CD4-positive, CD25-positive, alpha-beta regulatory T cell (primary cell): ENCODE measurements around the gene CRKL. TPM values are rescaled to one million over a fixed set of nuclear protein-coding genes. Genes with fewer than 3 reads are reported as not detected.
"Not testable (repeated sequence)": the region's sequence is repeated elsewhere in the genome, so short reads cannot be mapped to it uniquely, and the experiment has no call there.

Experiments used
- ATAC-seq, 2 donors: fragments of 150-1000 bp; cut with Tn5 transposase; one replicate each; pipeline ENCODE4 v1.10.0; 2021; ENCODE audit warnings: low read depth in 2 of 2, moderate number of reproducible peaks in 2 of 2, moderate library complexity in 1 of 2
- DNase-seq, 3 donors: peaks; one replicate each; pipeline versions ENCODE4 v3.0.0 to v3.0.0-alpha.2; 2012 to 2022; ENCODE audit warnings: mixed read lengths in 1 of 3
- H3K27ac ChIP-seq: one replicate; pipeline ENCODE4 v1.7.0; 2013; ENCODE audit warnings: mild to moderate bottlenecking, low read length; ENCODE audit not compliant: insufficient read depth, poor library complexity, severe bottlenecking
- H3K27me3 ChIP-seq: one replicate; pipeline ENCODE4 v1.7.0; 2013; ENCODE audit warnings: low read length; ENCODE audit not compliant: control insufficient read depth, insufficient read depth
- H3K36me3 ChIP-seq: one replicate; pipeline ENCODE4 v1.7.0; 2013; ENCODE audit warnings: mild to moderate bottlenecking, low read length, moderate library complexity; ENCODE audit not compliant: control insufficient read depth, insufficient read depth
- H3K4me1 ChIP-seq: 2 replicates; pipeline ENCODE4 v1.7.0; 2013; ENCODE audit warnings: mild to moderate bottlenecking, low read length; ENCODE audit not compliant: insufficient read depth, control insufficient read depth, poor library complexity, severe bottlenecking
- H3K4me3 ChIP-seq: one replicate; pipeline ENCODE4 v1.7.0; 2013; ENCODE audit warnings: low read depth, mild to moderate bottlenecking, low read length, moderate library complexity
- H3K9me3 ChIP-seq, 2 experiments: 1 replicate in 1 of 2; 2 replicates in 1 of 2; pipeline ENCODE4 v1.7.0; 2013; ENCODE audit warnings: low read length in 2 of 2, mild to moderate bottlenecking in 1 of 2, moderate library complexity in 1 of 2; ENCODE audit not compliant: control insufficient read depth in 2 of 2
- H3K27ac Mint-ChIP-seq, 3 donors: one replicate each; pipeline ENCODE4 v1.8.0; 2020 to 2022; ENCODE audit warnings: mild to moderate bottlenecking in 3 of 3, mixed read lengths in 3 of 3, moderate library complexity in 2 of 3
- H3K27me3 Mint-ChIP-seq: one replicate; pipeline ENCODE4 v1.8.0; 2022; ENCODE audit warnings: mild to moderate bottlenecking, mixed read lengths
- H3K36me3 Mint-ChIP-seq: one replicate; pipeline ENCODE4 v1.8.0; 2020; ENCODE audit warnings: mixed read lengths
- H3K4me1 Mint-ChIP-seq, 4 donors: one replicate each; pipeline ENCODE4 v1.8.0; 2020 to 2022; ENCODE audit warnings: mixed read lengths in 4 of 4, mild to moderate bottlenecking in 1 of 4
- H3K4me3 Mint-ChIP-seq, 4 donors: one replicate each; pipeline ENCODE4 v1.8.0; 2020 to 2022; ENCODE audit warnings: mild to moderate bottlenecking in 4 of 4, mixed read lengths in 4 of 4, moderate library complexity in 3 of 4
- H3K9me3 Mint-ChIP-seq, 7 donors: one replicate each; pipeline ENCODE4 v1.8.0; 2020 to 2022; ENCODE audit warnings: mixed read lengths in 7 of 7, mild to moderate bottlenecking in 3 of 7, moderate library complexity in 2 of 7
- polyA plus RNA-seq, 4 donors: library from polyadenylated mRNA; unstranded; fragments of 300-500 nt; fragmentation: Illumina TruSeq; gene quantifications; one replicate each; pipeline ENCODE4 v1.2.3, GENCODE V29; 2021
- total RNA-seq: library from RNA; stranded (reverse); gene quantifications from one replicate; pipeline ENCODE4 v1.2.3, GENCODE V29; 2022

Gene CRKL
- total and polyA plus RNA-seq, 5 donors from 2014 or later: 41.7 to 61.4 (median 53.1) TPM

DNA sequence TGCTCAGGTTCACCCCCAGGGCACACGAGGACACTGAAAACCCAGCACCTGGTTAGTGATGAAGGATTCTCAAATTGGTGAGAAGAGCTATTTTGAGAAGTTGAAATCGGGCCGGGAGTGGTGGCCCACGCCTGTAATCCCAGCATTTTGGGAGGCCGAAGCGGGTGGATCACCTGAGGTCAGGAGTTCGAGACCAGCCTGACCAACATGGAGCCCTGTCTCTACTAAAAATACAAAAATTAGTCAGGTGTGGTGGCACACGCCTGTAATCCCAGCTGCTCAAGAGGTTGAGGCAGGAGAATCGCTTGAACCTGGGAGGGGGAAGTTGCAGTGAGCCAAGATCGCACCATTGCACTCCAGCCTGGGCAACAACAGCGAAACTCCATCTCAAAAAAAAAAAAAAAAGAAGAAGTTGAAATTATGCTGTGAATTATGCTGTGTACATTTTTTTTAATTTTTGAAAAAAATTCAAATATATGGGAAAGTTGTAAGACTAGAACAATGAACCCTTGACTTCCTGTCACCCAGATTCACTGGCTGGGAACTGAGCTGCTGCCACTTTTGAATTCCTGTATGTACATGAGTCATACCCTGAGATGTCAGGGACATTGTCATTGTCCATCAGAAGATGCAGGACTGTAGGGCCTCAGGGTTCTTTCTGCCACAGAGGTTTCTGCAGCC, 54.9 kb downstream of the CRKL start:
- H3K4me1 Mint-ChIP-seq, H3K4me3 ChIP-seq, H3K9me3 Mint-ChIP-seq, H3K4me1 ChIP-seq, H3K9me3 ChIP-seq, H3K27me3 Mint-ChIP-seq, H3K36me3 ChIP-seq, DNase-seq, H3K27ac Mint-ChIP-seq, H3K27ac ChIP-seq, H3K36me3 Mint-ChIP-seq, H3K27me3 ChIP-seq, ATAC-seq, H3K4me3 Mint-ChIP-seq: not testable (repeated sequence)

DNA sequence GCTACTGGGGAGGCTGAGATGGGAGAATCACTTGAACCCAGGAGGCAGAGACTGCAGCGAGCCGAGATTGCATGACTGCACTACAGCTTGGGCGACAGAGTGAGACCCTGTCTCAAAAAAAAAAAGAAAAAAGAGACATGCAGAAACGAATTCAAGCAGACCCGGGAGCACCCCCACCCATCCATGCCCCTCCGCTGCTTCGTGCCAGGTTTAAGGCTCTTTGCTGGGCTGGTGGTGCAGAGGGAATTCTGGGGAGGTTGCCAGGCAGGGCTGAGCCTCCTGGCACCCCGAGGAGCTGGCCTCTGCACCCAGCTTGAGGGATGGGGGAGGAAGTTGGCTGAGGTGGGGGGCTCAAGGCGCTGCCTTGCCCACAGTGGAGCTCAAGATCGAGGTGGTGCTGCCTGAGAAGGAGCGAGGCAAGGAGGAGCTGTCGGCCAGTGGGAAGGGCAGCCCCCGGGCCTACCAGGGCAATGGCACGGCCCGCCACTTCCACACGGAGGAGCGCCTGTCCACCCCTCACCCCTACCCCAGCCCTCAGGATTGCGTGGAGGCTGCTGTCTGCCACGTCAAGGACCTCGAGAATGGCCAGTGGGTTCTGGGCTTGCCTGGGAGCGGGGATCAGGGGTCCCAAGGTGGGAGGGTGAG, 55.8 kb downstream of the CRKL start:
- Mint-ChIP-seq H3K4me1 (no peaks in the 10 kb centered on the region), H3K27ac (no peak overlapping the region), H3K9me3 (peaks cover 0 to 5% (median 0%) of the 10 kb centered on the region in 7 donors), H3K36me3 (no peaks in the 10 kb centered on the region), H3K27me3 (peaks cover 5% of the 10 kb centered on the region), H3K4me3 (peak overlapping the region in 1 of 4 donors; percentile 51)
- no peak for ATAC-seq
- no peak for DNase-seq
- H3K4me3 ChIP-seq: no peak overlapping the region
- no peak overlapping the region for H3K27ac ChIP-seq
- H3K9me3 ChIP-seq: no peaks in the 10 kb centered on the region
- no peaks in the 10 kb centered on the region for H3K4me1 ChIP-seq
- H3K27me3 ChIP-seq: no peaks in the 10 kb centered on the region
- H3K36me3 ChIP-seq: no peaks in the 10 kb centered on the region

DNA sequence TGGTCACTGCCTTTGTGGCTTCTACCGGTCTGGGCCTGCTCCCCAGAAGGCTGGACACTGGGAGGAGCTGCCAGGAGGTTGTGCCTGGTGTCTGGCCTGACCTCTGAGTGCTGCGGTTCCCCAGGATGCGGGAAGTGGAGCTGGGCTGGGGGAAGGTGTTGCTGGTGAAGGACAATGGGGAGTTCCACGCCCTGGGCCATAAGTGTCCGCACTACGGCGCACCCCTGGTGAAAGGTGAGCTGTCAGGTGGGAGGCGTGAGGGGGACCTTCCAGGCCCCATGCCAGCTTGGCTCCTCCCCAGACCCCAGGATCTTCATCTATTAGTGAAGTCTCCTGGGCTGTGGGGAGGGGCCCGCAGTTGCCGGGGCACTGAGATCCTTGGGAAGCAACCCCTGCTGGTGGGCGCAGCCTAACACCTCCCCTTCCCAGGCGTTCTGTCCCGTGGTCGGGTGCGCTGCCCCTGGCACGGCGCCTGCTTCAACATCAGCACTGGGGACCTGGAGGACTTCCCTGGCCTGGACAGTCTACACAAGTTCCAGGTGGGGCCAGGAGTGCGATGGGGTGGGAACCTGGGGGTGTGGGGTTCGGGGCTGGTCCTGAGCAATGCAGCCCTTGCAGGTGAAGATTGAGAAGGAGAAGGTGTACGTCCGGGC, 56.6 kb downstream of the CRKL start:
- H3K4me3 Mint-ChIP-seq: no peak overlapping the region
- Histone ChIP-seq H3K27me3 (no peaks in the 10 kb centered on the region), H3K4me3 (no peak overlapping the region), H3K4me1 (no peaks in the 10 kb centered on the region), H3K9me3 (peaks cover 0 to 6% of the 10 kb centered on the region in 2 experiments), H3K36me3 (no peaks in the 10 kb centered on the region), H3K27ac (no peak overlapping the region)
- H3K4me1 Mint-ChIP-seq: peaks cover 0 to 1% (median 0%) of the 10 kb centered on the region in 4 donors
- ATAC-seq (no peak), DNase-seq (no peak)
- H3K9me3 Mint-ChIP-seq: peaks cover 0 to 5% (median 0%) of the 10 kb centered on the region in 7 donors
- no peak overlapping the region for H3K27ac Mint-ChIP-seq
- peaks cover 5% of the 10 kb centered on the region for H3K27me3 Mint-ChIP-seq
- H3K36me3 Mint-ChIP-seq: no peaks in the 10 kb centered on the region

DNA sequence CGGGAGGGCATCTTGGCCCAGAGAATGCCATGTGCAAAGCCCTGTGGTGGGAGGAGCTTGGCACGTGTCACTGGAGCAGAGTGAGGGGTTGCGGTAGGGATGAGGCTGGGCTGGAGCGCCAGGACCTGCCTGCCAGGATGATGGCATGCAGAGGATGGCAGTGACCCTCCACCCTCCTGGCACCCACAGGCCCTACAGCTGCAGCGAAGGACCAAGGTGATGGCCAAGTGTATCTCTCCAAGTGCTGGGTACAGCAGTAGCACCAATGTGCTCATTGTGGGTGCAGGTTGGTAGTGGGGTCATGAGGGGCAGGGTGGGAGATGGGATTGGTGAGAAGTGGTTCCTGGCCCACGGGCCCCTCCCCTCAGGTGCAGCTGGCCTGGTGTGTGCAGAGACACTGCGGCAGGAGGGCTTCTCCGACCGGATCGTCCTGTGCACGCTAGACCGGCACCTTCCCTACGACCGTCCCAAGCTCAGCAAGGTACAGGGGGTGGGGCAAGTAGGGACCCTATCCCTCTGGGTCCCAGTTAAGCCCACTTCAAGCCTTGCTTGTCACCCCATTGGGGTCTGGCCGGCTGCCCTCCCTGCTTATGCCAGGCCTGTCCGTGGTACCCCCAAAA, 57.2 kb downstream of the CRKL start:
- H3K27me3 ChIP-seq: no peaks in the 10 kb centered on the region
- no peak overlapping the region for H3K4me3 ChIP-seq
- Mint-ChIP-seq H3K4me1 (peaks cover 0 to 8% (median 1%) of the 10 kb centered on the region in 4 donors), H3K36me3 (no peaks in the 10 kb centered on the region), H3K9me3 (peaks cover 0 to 5% (median 0%) of the 10 kb centered on the region in 7 donors), H3K27me3 (peaks cover 5% of the 10 kb centered on the region), H3K27ac (no peak overlapping the region), H3K4me3 (no peak overlapping the region)
- no peak overlapping the region for H3K27ac ChIP-seq
- H3K4me1 ChIP-seq: no peaks in the 10 kb centered on the region
- DNase-seq (no peak), ATAC-seq (no peak)
- peaks cover 0 to 9% of the 10 kb centered on the region in 2 experiments for H3K9me3 ChIP-seq
- no peaks in the 10 kb centered on the region for H3K36me3 ChIP-seq

DNA sequence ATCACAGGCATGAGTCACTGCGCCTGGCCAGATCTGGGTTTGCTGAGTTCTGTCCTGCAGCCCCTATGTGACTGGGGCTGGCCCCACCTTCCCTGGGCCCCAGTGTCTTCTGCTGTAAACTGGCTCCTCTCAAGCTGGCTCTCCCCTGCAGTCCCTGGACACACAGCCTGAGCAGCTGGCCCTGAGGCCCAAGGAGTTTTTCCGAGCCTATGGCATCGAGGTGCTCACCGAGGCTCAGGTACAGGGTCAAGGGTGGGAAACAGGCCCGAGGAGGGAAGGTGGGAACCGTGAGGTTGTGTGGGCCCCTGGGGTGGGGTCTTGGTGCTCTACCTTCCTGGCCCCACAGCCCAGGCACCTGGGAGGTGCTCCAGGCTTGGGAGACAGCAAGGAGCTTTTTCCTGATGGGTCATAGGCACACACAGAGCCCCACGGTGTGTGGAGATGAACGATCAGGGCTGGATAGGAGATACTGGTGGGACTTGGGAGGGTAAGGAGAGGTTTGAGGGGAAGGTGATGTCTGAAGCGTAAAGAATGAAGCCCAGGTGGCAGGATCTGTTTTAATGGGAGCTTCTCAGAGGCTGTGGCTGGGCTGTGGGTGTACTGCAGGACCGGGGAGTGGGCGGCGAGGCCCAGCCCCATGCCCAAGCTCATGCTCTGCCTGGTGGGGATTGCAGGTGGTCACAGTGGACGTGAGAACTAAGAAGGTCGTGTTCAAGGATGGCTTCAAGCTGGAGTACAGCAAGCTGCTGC, 58.5 kb downstream of the CRKL start:
- Histone ChIP-seq H3K36me3 (no peaks in the 10 kb centered on the region), H3K27ac (no peak overlapping the region), H3K9me3 (peaks cover 0 to 9% of the 10 kb centered on the region in 2 experiments), H3K4me3 (no peak overlapping the region), H3K27me3 (no peaks in the 10 kb centered on the region), H3K4me1 (peaks cover 3% of the 10 kb centered on the region)
- Mint-ChIP-seq H3K36me3 (no peaks in the 10 kb centered on the region), H3K9me3 (peaks cover 0 to 7% (median 0%) of the 10 kb centered on the region in 7 donors), H3K4me3 (no peak overlapping the region), H3K4me1 (peaks cover 0 to 21% (median 5%) of the 10 kb centered on the region in 4 donors), H3K27ac (no peak overlapping the region), H3K27me3 (no peaks in the 10 kb centered on the region)
- ATAC-seq: no peak
- no peak for DNase-seq

DNA sequence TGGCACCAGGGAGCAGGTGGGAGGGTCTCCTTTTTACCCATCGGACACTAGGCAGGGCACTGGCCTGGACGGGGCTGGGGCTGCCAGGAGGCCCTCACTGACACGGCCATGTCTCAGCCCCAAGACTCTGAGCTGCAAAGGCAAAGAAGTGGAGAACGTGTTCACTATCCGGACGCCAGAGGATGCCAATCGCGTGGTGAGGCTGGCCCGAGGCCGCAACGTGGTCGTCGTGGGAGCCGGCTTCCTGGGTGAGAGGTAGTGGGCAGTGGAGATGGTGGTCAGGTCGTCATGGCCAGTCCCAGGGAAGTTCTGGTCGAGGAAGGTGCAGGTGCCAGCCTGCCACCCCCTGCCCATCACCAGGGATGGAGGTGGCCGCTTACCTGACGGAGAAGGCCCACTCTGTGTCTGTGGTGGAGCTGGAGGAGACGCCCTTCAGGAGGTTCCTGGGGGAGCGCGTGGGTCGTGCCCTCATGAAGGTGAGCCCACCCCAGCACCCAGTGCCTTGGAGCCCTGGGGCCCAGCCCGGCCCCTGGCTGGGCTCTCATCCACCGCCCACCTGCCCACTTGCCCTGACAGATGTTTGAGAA, 59.2 kb downstream of the CRKL start:
- Mint-ChIP-seq H3K4me1 (peaks cover 0 to 28% (median 10%) of the 10 kb centered on the region in 4 donors), H3K27me3 (no peaks in the 10 kb centered on the region), H3K27ac (no peak overlapping the region), H3K9me3 (peaks cover 0 to 7% (median 0%) of the 10 kb centered on the region in 7 donors), H3K36me3 (no peaks in the 10 kb centered on the region), H3K4me3 (no peak overlapping the region)
- DNase-seq (no peak), ATAC-seq (no peak)
- Histone ChIP-seq H3K27me3 (no peaks in the 10 kb centered on the region), H3K4me3 (no peak overlapping the region), H3K9me3 (peaks cover 0 to 9% of the 10 kb centered on the region in 2 experiments), H3K27ac (no peak overlapping the region), H3K36me3 (no peaks in the 10 kb centered on the region), H3K4me1 (peaks cover 8% of the 10 kb centered on the region)

DNA sequence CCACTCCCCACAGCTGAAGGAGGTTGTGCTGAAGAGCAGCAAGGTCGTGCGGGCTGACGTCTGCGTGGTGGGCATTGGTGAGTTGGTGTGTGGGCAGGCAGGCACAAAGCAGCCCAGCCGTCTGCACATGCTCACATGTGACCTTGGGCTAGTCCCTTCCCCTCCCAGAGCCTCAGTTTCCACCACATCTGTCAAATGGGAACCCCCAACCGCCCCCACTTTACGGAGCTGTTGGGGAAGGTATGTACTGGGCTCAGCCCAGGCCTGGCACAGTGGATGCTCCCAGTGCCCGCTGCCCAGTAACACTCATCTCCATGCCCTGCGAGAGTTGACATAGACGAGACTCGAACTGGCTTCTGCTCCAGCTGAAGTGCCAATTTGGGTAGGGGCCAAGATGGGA, 59.8 kb downstream of the CRKL start:
- DNase-seq: no peak
- ATAC-seq: no peak
- Mint-ChIP-seq H3K27me3 (no peaks in the 10 kb centered on the region), H3K36me3 (no peaks in the 10 kb centered on the region), H3K4me1 (peaks cover 0 to 31% (median 12%) of the 10 kb centered on the region in 4 donors), H3K4me3 (no peak overlapping the region), H3K27ac (no peak overlapping the region), H3K9me3 (peaks cover 0 to 7% (median 0%) of the 10 kb centered on the region in 7 donors)
- H3K9me3 ChIP-seq: peaks cover 0 to 9% of the 10 kb centered on the region in 2 experiments
- no peak overlapping the region for H3K4me3 ChIP-seq
- no peaks in the 10 kb centered on the region for H3K36me3 ChIP-seq
- no peaks in the 10 kb centered on the region for H3K27me3 ChIP-seq
- no peak overlapping the region for H3K27ac ChIP-seq
- H3K4me1 ChIP-seq: peaks cover 13% of the 10 kb centered on the region
